MCF 10A (cell line): ENCODE data around the gene RFX1. TPM values are rescaled to one million over a fixed set of nuclear protein-coding genes. Genes with fewer than 3 reads are reported as not detected.
"Not testable (repeated sequence)": the region's sequence is repeated elsewhere in the genome, so short reads cannot be mapped to it uniquely, and the experiment has no call there.

ENCODE experiments used
- BruUV-seq: library from RNA; stranded (reverse); fragments of 400-500 nt; replicated peaks from 2 replicates; lab custom pipeline; 2021; lab: Mats Ljungman, UMichigan
- CTCF ChIA-PET: fragments of 300-600 bp; sonication (Branson Sonifier 250); formaldehyde crosslinking; extraction: SDS; loops from one replicate; lab custom pipeline; 2021; ENCODE audit warnings: antibody characterized with exemption, inconsistent platforms; lab: Yijun Ruan, JAX
- POLR2A ChIA-PET: fragments of 300-600, 350-650 bp; sonication (Branson Sonifier 250); formaldehyde crosslinking; extraction: SDS; loops from one replicate; lab custom pipeline; 2020; ENCODE audit warnings: antibody characterized with exemption, inconsistent platforms; lab: Yijun Ruan, JAX
- DNase-seq: peaks from one replicate; pipeline ENCODE4 v3.0.0-alpha.2; 2018; ENCODE audit not compliant: unreplicated experiment
- H3K27ac Mint-ChIP-seq: one replicate; pipeline ENCODE4 v1.8.0; 2022; ENCODE audit warnings: mild to moderate bottlenecking, low read depth, mixed read lengths; ENCODE audit not compliant: unreplicated experiment
- H3K27me3 Mint-ChIP-seq: one replicate; pipeline ENCODE4 v1.8.0; 2022; ENCODE audit warnings: mixed read lengths; ENCODE audit not compliant: insufficient read depth, unreplicated experiment
- H3K36me3 Mint-ChIP-seq: one replicate; pipeline ENCODE4 v1.8.0; 2022; ENCODE audit warnings: mild to moderate bottlenecking, moderate library complexity, mixed read lengths; ENCODE audit not compliant: insufficient read depth, unreplicated experiment
- H3K4me1 Mint-ChIP-seq: one replicate; pipeline ENCODE4 v1.8.0; 2022; ENCODE audit warnings: mixed read lengths; ENCODE audit not compliant: insufficient read depth, unreplicated experiment
- H3K4me3 Mint-ChIP-seq: one replicate; pipeline ENCODE4 v1.8.0; 2022; ENCODE audit warnings: mild to moderate bottlenecking, moderate library complexity, mixed read lengths; ENCODE audit not compliant: unreplicated experiment
- H3K9me3 Mint-ChIP-seq: one replicate; pipeline ENCODE4 v1.8.0; 2022; ENCODE audit warnings: mixed read lengths; ENCODE audit not compliant: unreplicated experiment
- intact Hi-C: fragments of 100-400 bp; cut with micrococcal nuclease; formaldehyde crosslinking; loops from 2 replicates; pipeline ENCODE4 v1.14.1; 2022
- total RNA-seq: library from RNA; stranded (reverse); gene quantifications from 2 replicates; pipeline ENCODE4 v1.2.3, GENCODE V29; 2022
- TF ChIP-seq, protein P1 (sequence below): fragments of 200-600 bp; IDR thresholded peaks from one replicate; pipeline ENCODE4 v1.8.0; 2022; ENCODE audit warnings: antibody characterized with exemption, mild to moderate bottlenecking; ENCODE audit not compliant: unreplicated experiment

RFX1 gene
- total RNA-seq, 1 experiment from 2014 or later, result 16.8 TPM

DNA sequence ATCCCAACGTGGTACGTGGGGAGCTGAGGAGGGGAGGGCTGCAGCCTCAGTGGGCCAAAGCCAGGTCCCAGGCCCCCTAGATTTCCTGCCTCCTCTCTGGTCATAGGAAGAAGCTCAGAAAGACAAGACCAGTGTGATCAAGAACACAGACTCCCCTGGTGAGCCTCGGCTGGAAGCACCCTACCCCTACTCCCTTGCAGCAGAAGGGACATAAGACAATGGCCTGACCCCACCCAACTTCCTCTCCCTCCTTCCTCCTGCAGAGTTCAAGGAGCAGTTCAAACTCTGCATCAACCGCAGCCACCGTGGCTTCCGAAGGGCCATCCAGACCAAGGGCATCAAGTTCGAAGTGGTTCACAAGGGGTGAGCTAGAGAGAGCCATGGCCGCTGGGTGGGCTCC lies 79.4 kb downstream of the RFX1 start:
- no peak overlapping the region for H3K4me3 Mint-ChIP-seq
- POLR2A ChIA-PET, result no interaction called here
- CTCF ChIA-PET, result no interaction called here
- no peaks in the 10 kb centered on the region for H3K9me3 Mint-ChIP-seq
- H3K27ac Mint-ChIP-seq, result no peak overlapping the region
- intact Hi-C loops, result no loop called here
- H3K4me1 Mint-ChIP-seq, result no peaks in the 10 kb centered on the region
- peaks cover 52% of the 10 kb centered on the region for H3K36me3 Mint-ChIP-seq
- no peaks in the 10 kb centered on the region for H3K27me3 Mint-ChIP-seq
- no peak for DNase-seq
- no TSS peak for BruUV-seq
- TF ChIP-seq, protein P1, sequence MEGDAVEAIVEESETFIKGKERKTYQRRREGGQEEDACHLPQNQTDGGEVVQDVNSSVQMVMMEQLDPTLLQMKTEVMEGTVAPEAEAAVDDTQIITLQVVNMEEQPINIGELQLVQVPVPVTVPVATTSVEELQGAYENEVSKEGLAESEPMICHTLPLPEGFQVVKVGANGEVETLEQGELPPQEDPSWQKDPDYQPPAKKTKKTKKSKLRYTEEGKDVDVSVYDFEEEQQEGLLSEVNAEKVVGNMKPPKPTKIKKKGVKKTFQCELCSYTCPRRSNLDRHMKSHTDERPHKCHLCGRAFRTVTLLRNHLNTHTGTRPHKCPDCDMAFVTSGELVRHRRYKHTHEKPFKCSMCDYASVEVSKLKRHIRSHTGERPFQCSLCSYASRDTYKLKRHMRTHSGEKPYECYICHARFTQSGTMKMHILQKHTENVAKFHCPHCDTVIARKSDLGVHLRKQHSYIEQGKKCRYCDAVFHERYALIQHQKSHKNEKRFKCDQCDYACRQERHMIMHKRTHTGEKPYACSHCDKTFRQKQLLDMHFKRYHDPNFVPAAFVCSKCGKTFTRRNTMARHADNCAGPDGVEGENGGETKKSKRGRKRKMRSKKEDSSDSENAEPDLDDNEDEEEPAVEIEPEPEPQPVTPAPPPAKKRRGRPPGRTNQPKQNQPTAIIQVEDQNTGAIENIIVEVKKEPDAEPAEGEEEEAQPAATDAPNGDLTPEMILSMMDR, result no peak

DNA sequence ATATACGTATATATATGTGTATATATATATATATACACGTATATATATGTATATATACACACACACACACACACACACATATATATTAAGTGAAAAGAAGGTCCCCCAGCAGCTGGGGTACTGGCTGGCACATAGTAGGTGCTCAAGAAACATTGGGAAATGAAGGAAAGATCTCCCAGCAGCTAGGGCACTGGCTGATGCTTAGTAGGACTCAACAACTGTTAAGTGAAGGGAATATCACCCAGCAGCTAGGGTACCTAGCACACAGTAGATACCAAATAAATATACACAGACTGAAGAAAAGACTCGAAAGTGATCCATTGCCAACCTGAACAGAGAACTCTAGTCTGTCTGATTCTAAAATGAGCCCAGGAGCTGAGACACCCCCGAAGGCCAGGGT lies 80.1 kb downstream of the RFX1 start:
- no peak overlapping the region for H3K4me3 Mint-ChIP-seq
- H3K4me1 Mint-ChIP-seq, result no peaks in the 10 kb centered on the region
- ChIA-PET POLR2A (interaction anchor here (0.7 to 0.9 kb wide), 2 partner anchors 17 to 1200 kb away, joined by 3 read pairs; a partner anchor contains a TSS), CTCF (interaction anchor here (0.6 kb wide), 1 partner anchor 97 kb away, joined by 3 read pairs; no protein-coding TSS in a partner anchor)
- peaks cover 59% of the 10 kb centered on the region for H3K36me3 Mint-ChIP-seq
- no peak for DNase-seq
- H3K9me3 Mint-ChIP-seq, result no peaks in the 10 kb centered on the region
- TF ChIP-seq, protein P1, result no peak
- no TSS peak for BruUV-seq
- no peak overlapping the region for H3K27ac Mint-ChIP-seq
- intact Hi-C loops, result no loop called here
- no peaks in the 10 kb centered on the region for H3K27me3 Mint-ChIP-seq

DNA sequence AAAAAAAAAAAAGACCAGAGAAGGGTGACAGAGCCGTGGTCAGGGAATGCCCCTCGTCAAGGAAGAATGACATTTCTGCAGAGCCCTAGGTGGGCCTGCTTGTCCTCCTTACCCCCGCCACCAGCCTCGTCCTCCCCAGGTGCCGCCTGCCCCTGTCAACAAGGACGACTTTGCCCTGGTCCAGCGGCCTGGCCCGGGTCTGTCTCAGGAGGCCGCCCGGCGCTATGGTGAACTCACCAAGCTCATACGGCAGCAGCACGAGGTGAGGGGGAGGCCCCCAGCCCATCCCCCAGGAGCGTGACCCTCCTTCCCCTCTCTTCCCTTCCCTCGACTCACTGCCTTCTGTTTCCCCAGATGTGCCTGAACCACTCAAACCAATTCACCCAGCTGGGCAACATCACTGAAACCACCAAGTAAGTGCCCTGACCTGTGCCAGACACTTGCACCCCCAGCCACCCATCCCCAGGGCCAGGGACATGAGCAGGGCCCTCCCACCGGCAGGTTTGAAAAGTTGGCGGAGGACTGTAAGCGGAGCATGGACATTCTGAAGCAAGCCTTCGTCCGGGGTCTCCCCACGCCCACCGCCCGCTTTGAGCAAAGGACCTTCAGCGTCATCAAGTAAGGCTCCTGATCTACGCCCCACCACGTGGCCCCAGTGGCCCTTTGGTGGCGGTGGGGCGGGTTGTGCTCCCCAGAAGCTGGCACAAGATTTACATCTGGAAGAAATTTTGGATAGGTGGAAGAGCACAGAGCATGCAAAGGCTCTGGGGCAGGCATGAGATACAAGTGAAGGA lies 82.7 kb downstream of the RFX1 start:
- Mint-ChIP-seq H3K9me3 (no peaks in the 10 kb centered on the region), H3K4me3 (no peak overlapping the region), H3K36me3 (peaks cover 66% of the 10 kb centered on the region), H3K27ac (no peak overlapping the region), H3K27me3 (no peaks in the 10 kb centered on the region), H3K4me1 (no peaks in the 10 kb centered on the region)
- no peak for DNase-seq
- no TSS peak for BruUV-seq
- TF ChIP-seq, protein P1, result no peak
- intact Hi-C loops, result no loop called here
- CTCF ChIA-PET, result no interaction called here
- POLR2A ChIA-PET, result no interaction called here

DNA sequence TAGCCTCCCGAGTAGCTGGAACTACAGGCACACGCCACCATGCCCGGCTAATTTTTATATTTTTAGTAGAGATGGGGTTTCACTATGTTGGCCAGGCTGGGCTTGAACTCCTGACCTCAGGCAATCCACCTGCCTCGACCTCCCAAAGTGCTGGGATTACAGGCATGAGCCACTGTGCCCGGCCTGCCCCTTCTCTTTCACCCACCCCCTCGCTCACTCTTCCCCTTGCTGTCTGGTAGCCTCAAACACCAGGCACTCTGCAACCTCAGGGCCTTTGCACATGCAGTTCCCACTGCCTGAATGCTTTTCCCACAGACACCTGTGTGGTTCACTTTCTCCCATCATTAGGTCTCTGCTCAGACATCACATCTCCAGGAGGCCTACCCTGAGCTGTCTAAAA lies 84.0 kb downstream of the RFX1 start:
- H3K36me3 Mint-ChIP-seq, result peaks cover 69% of the 10 kb centered on the region
- BruUV-seq, H3K27ac Mint-ChIP-seq, H3K27me3 Mint-ChIP-seq, H3K4me3 Mint-ChIP-seq, intact Hi-C loops, H3K4me1 Mint-ChIP-seq, DNase-seq, H3K9me3 Mint-ChIP-seq: not testable (repeated sequence)
- ChIA-PET POLR2A (interaction anchor here (0.6 kb wide), 1 partner anchor 22 kb away, joined by 4 read pairs; no protein-coding TSS in a partner anchor), CTCF (interaction anchor here (0.6 to 0.7 kb wide), 2 partner anchors 71 to 161 kb away, joined by 3 to 4 read pairs; no protein-coding TSS in a partner anchor)
